OCI-LY7 (cell line): Measurements from ENCODE around the gene HYCC2. TPM values are rescaled to one million over a fixed set of nuclear protein-coding genes. Genes with fewer than 3 reads are reported as not detected.
"Not testable (repeated sequence)": the region's sequence is repeated elsewhere in the genome, so short reads cannot be mapped to it uniquely, and the experiment has no call there.

Source experiments
- BruUV-seq: library from RNA; stranded (reverse); fragments of 400-500 nt; replicated peaks from 2 replicates; lab custom pipeline; 2021; lab: Mats Ljungman, UMichigan
- CTCF ChIA-PET: fragments of 300-600 bp; sonication (Branson Sonifier 250); formaldehyde crosslinking; loops from one replicate; lab custom pipeline; 2022; ENCODE audit warnings: antibody characterized with exemption; ENCODE audit not compliant: unreplicated experiment; lab: Charles Lee
- POLR2A ChIA-PET: fragments of 300-600 bp; sonication (Branson Sonifier 250); formaldehyde crosslinking; loops from one replicate; lab custom pipeline; 2022; ENCODE audit warnings: antibody characterized with exemption; lab: Charles Lee
- DNase-seq: peaks from one replicate; pipeline ENCODE4 v3.0.0-alpha.2; 2015; ENCODE audit warnings: low spot score
- H2AFZ ChIP-seq: fragments of 200-600 bp; sonication (generic), shearing (Covaris generic); 2 replicates; pipeline ENCODE4 v1.6.1; 2014; ENCODE audit warnings: mild to moderate bottlenecking, antibody characterized with exemption, low read length, moderate library complexity
- H3K27ac ChIP-seq: fragments of 200-600 bp; sonication (generic); 2 replicates; pipeline ENCODE4 v1.5.1; 2014; ENCODE audit warnings: mixed run types, low read depth, mild to moderate bottlenecking, moderate library complexity, low read length, inconsistent platforms; ENCODE audit not compliant: poor library complexity, severe bottlenecking
- H3K36me3 ChIP-seq: fragments of 200-600 bp; sonication (generic); 2 replicates; pipeline ENCODE4 v1.6.1; 2014; ENCODE audit warnings: mild to moderate bottlenecking, antibody characterized with exemption, low read length, moderate library complexity, mixed read lengths; ENCODE audit not compliant: insufficient read depth
- H3K4me1 ChIP-seq: fragments of 200-600 bp; sonication (generic); 2 replicates; pipeline ENCODE4 v1.5.1; 2014; ENCODE audit warnings: mild to moderate bottlenecking, low read length; ENCODE audit not compliant: insufficient read depth, poor library complexity, severe bottlenecking
- H3K4me2 ChIP-seq: fragments of 200-600 bp; sonication (generic); 2 replicates; pipeline ENCODE4 v1.6.1; 2014; ENCODE audit warnings: mild to moderate bottlenecking, low read length
- H3K4me3 ChIP-seq: fragments of 200-600 bp; sonication (generic); 2 replicates; pipeline ENCODE4 v1.5.1; 2014; ENCODE audit warnings: mild to moderate bottlenecking, low read depth, low read length; ENCODE audit not compliant: poor library complexity, severe bottlenecking
- H3K79me2 ChIP-seq: fragments of 200-600 bp; sonication (generic); 2 replicates; pipeline ENCODE4 v1.6.1; 2016; ENCODE audit warnings: low read depth, mild to moderate bottlenecking, low read length, moderate library complexity, mixed read lengths; ENCODE audit not compliant: insufficient read depth
- H3K9me2 ChIP-seq: fragments of 200-600 bp; sonication (generic); 2 replicates; pipeline ENCODE4 v1.6.1; 2016; ENCODE audit warnings: mild to moderate bottlenecking, low read length, mixed read lengths; ENCODE audit not compliant: insufficient read depth
- H3K9me3 ChIP-seq: fragments of 200-600 bp; sonication (generic); 2 replicates; pipeline ENCODE4 v1.6.1; 2014; ENCODE audit warnings: mild to moderate bottlenecking, mixed run types, low read length, mixed read lengths
- H4K20me1 ChIP-seq: fragments of 200-600 bp; sonication (generic); 2 replicates; pipeline ENCODE4 v1.6.1; 2014; ENCODE audit warnings: mild to moderate bottlenecking, antibody characterized with exemption, low read length, moderate library complexity, mixed read lengths; ENCODE audit not compliant: insufficient read depth
- EZH2phosphoT487 ChIP-seq: fragments of 200-600 bp; sonication (generic); IDR thresholded peaks from 2 replicates; pipeline ENCODE4 v1.6.1; 2018; ENCODE audit warnings: low read depth, borderline replicate concordance, mild to moderate bottlenecking, mixed run types, antibody characterized with exemption, low read length, moderate library complexity, mixed read lengths
- intact Hi-C: fragments of 100-400 bp; cut with micrococcal nuclease; formaldehyde crosslinking; loops from one replicate; pipeline ENCODE4 v1.10.0; 2022; ENCODE audit not compliant: unreplicated experiment
- total RNA-seq, 2 experiments: library from RNA; depleted of rRNA in 1 of 2; stranded (reverse); fragments of >200 nt in 1 of 2; shearing (Covaris generic) in 1 of 2; gene quantifications; 2 replicates each; pipeline ENCODE4 v1.2.3, GENCODE V29; 2014 to 2022
- TF ChIP-seq, protein P1 (sequence below): fragments of 200-600 bp; sonication (generic); conservative IDR thresholded peaks from 2 replicates; pipeline ENCODE4 v1.5.1; 2014; ENCODE audit warnings: mild to moderate bottlenecking, antibody characterized with exemption, low read length, moderate library complexity, mixed read lengths

HYCC2 gene
- total RNA-seq, 2 experiments from 2014 or later = 8.6 to 22.0 TPM

- no peak for DNase-seq
- Histone ChIP-seq H2AFZ (no peak overlapping the region), H4K20me1 (no peaks in the 10 kb centered on the region), H3K27ac (no peak overlapping the region), H3K9me3 (peaks cover 10% of the 10 kb centered on the region; the same call in 1 of the 2 replicates), H3K4me1 (no peaks in the 10 kb centered on the region), H3K4me2 (no peak overlapping the region), H3K9me2 (no peaks in the 10 kb centered on the region), H3K4me3 (no peak overlapping the region), H3K79me2 (peaks cover 19% of the 10 kb centered on the region), H3K36me3 (peaks cover 33% of the 10 kb centered on the region)
- CTCF ChIA-PET = no interaction called here
- POLR2A ChIA-PET = interaction anchor here (0.6 to 1.1 kb wide), 5 partner anchors 16 to 152 kb away, joined by 3 to 4 read pairs (median 3); partner anchors contain the start of gene PPIL3
- TF ChIP-seq, protein P1, sequence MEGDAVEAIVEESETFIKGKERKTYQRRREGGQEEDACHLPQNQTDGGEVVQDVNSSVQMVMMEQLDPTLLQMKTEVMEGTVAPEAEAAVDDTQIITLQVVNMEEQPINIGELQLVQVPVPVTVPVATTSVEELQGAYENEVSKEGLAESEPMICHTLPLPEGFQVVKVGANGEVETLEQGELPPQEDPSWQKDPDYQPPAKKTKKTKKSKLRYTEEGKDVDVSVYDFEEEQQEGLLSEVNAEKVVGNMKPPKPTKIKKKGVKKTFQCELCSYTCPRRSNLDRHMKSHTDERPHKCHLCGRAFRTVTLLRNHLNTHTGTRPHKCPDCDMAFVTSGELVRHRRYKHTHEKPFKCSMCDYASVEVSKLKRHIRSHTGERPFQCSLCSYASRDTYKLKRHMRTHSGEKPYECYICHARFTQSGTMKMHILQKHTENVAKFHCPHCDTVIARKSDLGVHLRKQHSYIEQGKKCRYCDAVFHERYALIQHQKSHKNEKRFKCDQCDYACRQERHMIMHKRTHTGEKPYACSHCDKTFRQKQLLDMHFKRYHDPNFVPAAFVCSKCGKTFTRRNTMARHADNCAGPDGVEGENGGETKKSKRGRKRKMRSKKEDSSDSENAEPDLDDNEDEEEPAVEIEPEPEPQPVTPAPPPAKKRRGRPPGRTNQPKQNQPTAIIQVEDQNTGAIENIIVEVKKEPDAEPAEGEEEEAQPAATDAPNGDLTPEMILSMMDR = no peak
- no peak for TF ChIP-seq EZH2phosphoT487
- no TSS peak for BruUV-seq
- intact Hi-C loops = no loop called here
These were observed 30.4 kb downstream of the HYCC2 start for GRCh38 chr2:201040867-201041628.

DNA sequence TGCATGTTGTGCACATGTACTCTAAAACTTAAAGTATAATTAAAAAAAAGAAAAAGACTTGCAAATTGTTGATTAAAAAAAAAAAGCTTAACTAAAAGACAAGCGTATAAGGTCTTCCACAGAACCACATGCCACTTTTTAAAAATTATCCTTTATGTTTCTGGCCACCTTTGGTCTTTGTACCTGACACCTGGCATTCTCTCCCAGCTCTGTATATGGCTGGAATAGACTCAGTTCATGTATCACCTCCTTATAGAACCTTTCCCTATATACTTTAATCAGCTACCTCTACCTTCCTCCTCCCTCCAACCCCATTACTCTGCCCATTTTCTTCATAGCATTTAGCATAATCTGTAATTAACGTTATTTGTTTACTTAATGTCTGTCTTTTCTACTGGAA is 32.6 kb downstream of the HYCC2 start:
- Histone ChIP-seq H3K27ac (no peak overlapping the region), H3K9me2 (no peaks in the 10 kb centered on the region), H3K4me3 (no peak overlapping the region), H2AFZ (no peak overlapping the region), H3K4me1 (no peaks in the 10 kb centered on the region), H3K4me2 (no peak overlapping the region), H3K79me2 (peaks cover 6% of the 10 kb centered on the region), H4K20me1 (no peaks in the 10 kb centered on the region), H3K36me3 (peaks cover 19% of the 10 kb centered on the region), H3K9me3 (peaks cover 6% of the 10 kb centered on the region; the same call in 1 of the 2 replicates)
- ChIA-PET POLR2A (interaction anchor here (0.6 kb wide), 1 partner anchor 319 kb away, joined by 7 read pairs; no protein-coding TSS in a partner anchor), CTCF (interaction anchor here (0.5 kb wide), 1 partner anchor 194 kb away, joined by 3 read pairs; no protein-coding TSS in a partner anchor)
- DNase-seq = no peak
- no TSS peak for BruUV-seq
- no peak for TF ChIP-seq EZH2phosphoT487
- TF ChIP-seq, protein P1 = no peak
- intact Hi-C loops = no loop called here

GRCh38 chr2:201038361-201038760 is 33.1 kb downstream of the HYCC2 start:
- H3K4me1 ChIP-seq, BruUV-seq, intact Hi-C loops, H4K20me1 ChIP-seq, DNase-seq, H3K4me3 ChIP-seq, H3K27ac ChIP-seq, H3K9me3 ChIP-seq, H3K79me2 ChIP-seq, H3K4me2 ChIP-seq, H3K9me2 ChIP-seq, H2AFZ ChIP-seq: not testable (repeated sequence)
- ChIA-PET POLR2A (interaction anchor here (0.6 kb wide), 1 partner anchor 320 kb away, joined by 7 read pairs; no protein-coding TSS in a partner anchor), CTCF (interaction anchor here (0.5 kb wide), 1 partner anchor 194 kb away, joined by 3 read pairs; no protein-coding TSS in a partner anchor)
- H3K36me3 ChIP-seq = peaks cover 14% of the 10 kb centered on the region

- H4K20me1 ChIP-seq, H3K27ac ChIP-seq, CTCF ChIA-PET, H3K4me1 ChIP-seq, DNase-seq, H3K4me2 ChIP-seq, intact Hi-C loops, H3K4me3 ChIP-seq, POLR2A ChIA-PET, H2AFZ ChIP-seq, BruUV-seq, H3K9me3 ChIP-seq, H3K9me2 ChIP-seq: not testable (repeated sequence)
- H3K79me2 ChIP-seq = peaks cover 12% of the 10 kb centered on the region
- H3K36me3 ChIP-seq = peaks cover 20% of the 10 kb centered on the region
These were observed 37.1 kb downstream of the HYCC2 start for GRCh38 chr2:201034355-201034754.
